ENCODE results near the gene TSC22D1.

TSC22D1 gene

DNA sequence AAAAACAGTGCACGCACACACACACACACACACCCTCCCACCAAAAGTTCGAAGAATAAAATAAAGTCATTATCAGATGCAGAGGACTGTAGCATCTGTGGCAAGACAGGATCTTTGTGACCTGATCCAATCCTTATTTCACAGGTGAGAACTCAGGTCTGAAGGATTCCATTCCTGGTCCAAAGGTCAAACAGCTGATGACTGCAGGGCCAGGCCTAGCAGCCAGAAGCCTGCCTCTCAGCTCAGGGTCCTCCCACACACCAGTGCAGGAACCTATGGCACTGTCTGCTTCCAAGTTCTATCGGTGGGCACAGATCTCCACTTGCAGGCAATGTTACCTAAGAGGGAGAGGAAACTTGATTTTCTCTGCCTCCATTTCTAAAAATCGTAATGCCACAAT lies 145.0 kb downstream of the TSC22D1 start:
- Histone ChIP-seq H3K4ac (ENCODE audit: low read depth, low read length) (no peak overlapping the region), H3K4me3 (ENCODE audit: low read depth, low read length) (no peak overlapping the region), H3K23ac (ENCODE audit: low read length) (no peak overlapping the region), H3K9ac (ENCODE audit: low read length) (no peak overlapping the region), H3K36me3 (ENCODE audit: control insufficient read depth in 1 of 2, insufficient read depth in 2 of 2, low read length in 2 of 2) (peaks cover 6 to 12% of the 10 kb centered on the region in 2 experiments), H3K14ac (ENCODE audit: low read length) (no peak overlapping the region), H3K27ac (ENCODE audit: low read depth, low read length) (no peak overlapping the region), H3K18ac (ENCODE audit: low read length) (no peak overlapping the region), H2BK120ac (ENCODE audit: insufficient read depth, low read length, poor library complexity) (no peak overlapping the region), H4K8ac (ENCODE audit: low read depth, low read length) (no peak overlapping the region), H3K4me1 (ENCODE audit: control insufficient read depth in 1 of 2, insufficient read depth in 2 of 2, low read length in 2 of 2) (peaks cover 6 to 9% of the 10 kb centered on the region in 2 experiments), H3K4me2 (ENCODE audit: low read length) (no peak overlapping the region), H3K27me3 (ENCODE audit: insufficient read depth, low read length) (no peaks in the 10 kb centered on the region), H2BK5ac (ENCODE audit: low read depth, low read length, poor library complexity) (no peak overlapping the region), H2AFZ (ENCODE audit: insufficient read depth, low read length, poor library complexity) (no peak overlapping the region), H3K79me1 (ENCODE audit: low read length) (peaks cover 6% of the 10 kb centered on the region), H2AK5ac (ENCODE audit: low read length) (no peak overlapping the region), H4K91ac (ENCODE audit: low read depth, low read length) (no peak overlapping the region), H4K12ac (ENCODE audit: low read depth, low read length) (no peak overlapping the region), H3K9me3 (ENCODE audit: insufficient read depth, low read depth, low read length) (no peaks in the 10 kb centered on the region), H3K79me2 (ENCODE audit: control insufficient read depth, insufficient read depth, low read length, poor library complexity) (peaks cover 7% of the 10 kb centered on the region), H2BK12ac (ENCODE audit: low read length) (no peak overlapping the region)
- peak; percentile 53 to 65 for DNase-seq
- WGBS (ENCODE audit: extremely low coverage, insufficient coverage, insufficient read length): no CpG with 5 or more reads among the region's 4 CpGs

DNA sequence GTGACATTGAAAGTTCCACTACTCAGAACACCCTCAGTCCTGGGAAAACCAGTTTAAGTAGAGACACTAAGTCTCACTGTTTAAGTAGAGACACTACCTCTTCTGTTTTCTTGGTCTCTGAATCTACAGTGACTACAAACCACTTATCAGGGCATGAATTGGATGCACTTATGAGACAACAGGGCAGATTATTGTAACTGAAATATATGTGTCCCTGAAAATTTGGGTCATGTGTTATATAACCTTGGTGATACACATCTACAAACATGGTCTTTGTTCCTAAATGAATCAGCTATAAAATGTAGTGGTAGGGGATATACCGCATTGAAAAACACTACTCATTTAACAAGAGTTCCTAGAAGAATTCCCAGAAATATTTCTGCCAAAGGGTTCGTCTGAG lies 146.8 kb downstream of the TSC22D1 start:
- no CpG with 5 or more reads among the region's 2 CpGs for WGBS (ENCODE audit: extremely low coverage, insufficient coverage, insufficient read length)
- Histone ChIP-seq H4K12ac (ENCODE audit: low read depth, low read length) (no peak overlapping the region), H2BK12ac (ENCODE audit: low read length) (no peak overlapping the region), H3K9ac (ENCODE audit: low read length) (no peak overlapping the region), H2BK5ac (ENCODE audit: low read depth, low read length, poor library complexity) (no peak overlapping the region), H3K27me3 (ENCODE audit: insufficient read depth, low read length) (no peaks in the 10 kb centered on the region), H3K79me1 (ENCODE audit: low read length) (no peaks in the 10 kb centered on the region), H3K18ac (ENCODE audit: low read length) (no peak overlapping the region), H3K23ac (ENCODE audit: low read length) (no peak overlapping the region), H2AFZ (ENCODE audit: insufficient read depth, low read length, poor library complexity) (no peak overlapping the region), H3K4me3 (ENCODE audit: low read depth, low read length) (no peak overlapping the region), H2AK5ac (ENCODE audit: low read length) (no peak overlapping the region), H4K91ac (ENCODE audit: low read depth, low read length) (no peak overlapping the region), H3K4me2 (ENCODE audit: low read length) (no peak overlapping the region), H3K79me2 (ENCODE audit: control insufficient read depth, insufficient read depth, low read length, poor library complexity) (no peaks in the 10 kb centered on the region), H3K4me1 (ENCODE audit: control insufficient read depth in 1 of 2, insufficient read depth in 2 of 2, low read length in 2 of 2) (peaks cover 3 to 10% of the 10 kb centered on the region in 2 experiments), H3K27ac (ENCODE audit: low read depth, low read length) (no peak overlapping the region), H2BK120ac (ENCODE audit: insufficient read depth, low read length, poor library complexity) (no peak overlapping the region), H4K8ac (ENCODE audit: low read depth, low read length) (no peak overlapping the region), H3K14ac (ENCODE audit: low read length) (no peak overlapping the region), H3K9me3 (ENCODE audit: insufficient read depth, low read depth, low read length) (no peaks in the 10 kb centered on the region), H3K36me3 (ENCODE audit: control insufficient read depth in 1 of 2, insufficient read depth in 2 of 2, low read length in 2 of 2) (peaks cover 3 to 10% of the 10 kb centered on the region in 2 experiments), H3K4ac (ENCODE audit: low read depth, low read length) (no peak overlapping the region)
- peak in 1 of 2 donors; percentile 26 for DNase-seq

DNA sequence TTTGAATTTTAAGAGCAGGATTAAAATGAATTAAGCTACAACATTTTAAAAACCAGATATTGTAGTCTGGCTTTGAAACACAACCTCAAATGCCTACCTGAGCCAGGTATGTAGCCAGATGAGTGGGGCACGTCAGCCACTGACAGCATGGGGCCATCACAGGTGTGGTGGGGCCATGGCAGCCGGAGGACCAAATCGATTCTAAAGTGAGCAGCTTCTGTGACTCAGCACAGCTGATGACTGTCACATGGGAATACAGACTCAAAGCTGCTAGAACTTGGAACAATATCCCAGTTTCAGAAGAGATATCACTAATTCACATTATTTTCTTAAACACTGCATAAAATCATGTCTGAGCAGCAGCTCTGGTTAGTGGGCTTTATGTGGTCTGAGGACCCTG lies 149.7 kb downstream of the TSC22D1 start:
- H2AK5ac ChIP-seq (ENCODE audit: low read length): no peak overlapping the region
- H3K36me3 ChIP-seq (ENCODE audit: control insufficient read depth in 1 of 2, insufficient read depth in 2 of 2, low read length in 2 of 2): no peaks in the 10 kb centered on the region
- H2BK5ac ChIP-seq (ENCODE audit: low read depth, low read length, poor library complexity): no peak overlapping the region
- no peak overlapping the region for H3K14ac ChIP-seq (ENCODE audit: low read length)
- no peak overlapping the region for H3K4ac ChIP-seq (ENCODE audit: low read depth, low read length)
- no peaks in the 10 kb centered on the region for H3K9me3 ChIP-seq (ENCODE audit: insufficient read depth, low read depth, low read length)
- no peak overlapping the region for H4K8ac ChIP-seq (ENCODE audit: low read depth, low read length)
- peaks cover 0 to 7% of the 10 kb centered on the region in 2 experiments for H3K4me1 ChIP-seq (ENCODE audit: control insufficient read depth in 1 of 2, insufficient read depth in 2 of 2, low read length in 2 of 2)
- H2BK120ac ChIP-seq (ENCODE audit: insufficient read depth, low read length, poor library complexity): no peak overlapping the region
- H3K4me3 ChIP-seq (ENCODE audit: low read depth, low read length): no peak overlapping the region
- H4K91ac ChIP-seq (ENCODE audit: low read depth, low read length): no peak overlapping the region
- no peak overlapping the region for H2AFZ ChIP-seq (ENCODE audit: insufficient read depth, low read length, poor library complexity)
- H3K27ac ChIP-seq (ENCODE audit: low read depth, low read length): no peak overlapping the region
- no peak overlapping the region for H3K4me2 ChIP-seq (ENCODE audit: low read length)
- no peaks in the 10 kb centered on the region for H3K79me1 ChIP-seq (ENCODE audit: low read length)
- H3K18ac ChIP-seq (ENCODE audit: low read length): no peak overlapping the region
- DNase-seq: no peak
- H3K9ac ChIP-seq (ENCODE audit: low read length): no peak overlapping the region
- no peak overlapping the region for H2BK12ac ChIP-seq (ENCODE audit: low read length)
- H3K23ac ChIP-seq (ENCODE audit: low read length): no peak overlapping the region
- H3K79me2 ChIP-seq (ENCODE audit: control insufficient read depth, insufficient read depth, low read length, poor library complexity): no peaks in the 10 kb centered on the region
- no peaks in the 10 kb centered on the region for H3K27me3 ChIP-seq (ENCODE audit: insufficient read depth, low read length)
- H4K12ac ChIP-seq (ENCODE audit: low read depth, low read length): no peak overlapping the region
- WGBS (ENCODE audit: extremely low coverage, insufficient coverage, insufficient read length): no CpG with 5 or more reads among the region's 3 CpGs

GRCh38 chr13:44425815-44426078 lies 150.4 kb downstream of the TSC22D1 start:
- Histone ChIP-seq H3K4ac (ENCODE audit: low read depth, low read length) (no peak overlapping the region), H3K18ac (ENCODE audit: low read length) (no peak overlapping the region), H3K9me3 (ENCODE audit: insufficient read depth, low read depth, low read length) (no peaks in the 10 kb centered on the region), H2AFZ (ENCODE audit: insufficient read depth, low read length, poor library complexity) (no peak overlapping the region), H4K12ac (ENCODE audit: low read depth, low read length) (no peak overlapping the region), H3K36me3 (ENCODE audit: control insufficient read depth in 1 of 2, insufficient read depth in 2 of 2, low read length in 2 of 2) (no peaks in the 10 kb centered on the region), H3K79me2 (ENCODE audit: control insufficient read depth, insufficient read depth, low read length, poor library complexity) (no peaks in the 10 kb centered on the region), H2BK12ac (ENCODE audit: low read length) (no peak overlapping the region), H2AK5ac (ENCODE audit: low read length) (no peak overlapping the region), H3K27me3 (ENCODE audit: insufficient read depth, low read length) (no peaks in the 10 kb centered on the region), H3K14ac (ENCODE audit: low read length) (no peak overlapping the region), H3K23ac (ENCODE audit: low read length) (no peak overlapping the region), H4K91ac (ENCODE audit: low read depth, low read length) (no peak overlapping the region), H2BK120ac (ENCODE audit: insufficient read depth, low read length, poor library complexity) (no peak overlapping the region), H4K8ac (ENCODE audit: low read depth, low read length) (no peak overlapping the region), H3K9ac (ENCODE audit: low read length) (no peak overlapping the region), H3K27ac (ENCODE audit: low read depth, low read length) (no peak overlapping the region), H3K4me2 (ENCODE audit: low read length) (no peak overlapping the region), H3K4me1 (ENCODE audit: control insufficient read depth in 1 of 2, insufficient read depth in 2 of 2, low read length in 2 of 2) (peaks cover 0 to 7% of the 10 kb centered on the region in 2 experiments), H3K4me3 (ENCODE audit: low read depth, low read length) (no peak overlapping the region), H3K79me1 (ENCODE audit: low read length) (no peaks in the 10 kb centered on the region), H2BK5ac (ENCODE audit: low read depth, low read length, poor library complexity) (no peak overlapping the region)
- no peak for DNase-seq
- WGBS (ENCODE audit: extremely low coverage, insufficient coverage, insufficient read length): no CpG with 5 or more reads among the region's 2 CpGs

Data from trophoblast cell (in vitro differentiated cells and primary cell).